ENCODE measurements around the gene CDH2.

The CDH2 gene

GRCh38 chr18:28039078-28039477 lies 137.9 kb downstream of the CDH2 start:
- no peak for DNase-seq

GRCh38 chr18:28036488-28036887 lies 140.4 kb downstream of the CDH2 start:
- no peak for DNase-seq

GRCh38 chr18:28034567-28034966 lies 142.4 kb downstream of the CDH2 start:
- DNase-seq = no peak

GRCh38 chr18:28032177-28032576 lies 144.8 kb downstream of the CDH2 start:
- no peak for DNase-seq

GRCh38 chr18:28030458-28030857 lies 146.5 kb downstream of the CDH2 start:
- no peak for DNase-seq

- no peak for DNase-seq
Observed at GRCh38 chr18:28027755-28028154, 149.2 kb downstream of the CDH2 start.

GRCh38 chr18:28019425-28020108 lies 157.4 kb downstream of the CDH2 start:
- DNase-seq = no peak

GRCh38 chr18:28018351-28018750 lies 158.6 kb downstream of the CDH2 start:
- no peak for DNase-seq

GRCh38 chr18:28015671-28016070 lies 161.3 kb downstream of the CDH2 start:
- no peak for DNase-seq

GRCh38 chr18:28013066-28013465 lies 163.9 kb downstream of the CDH2 start:
- DNase-seq = no peak

GRCh38 chr18:28012336-28012735 lies 164.6 kb downstream of the CDH2 start:
- no peak for DNase-seq

- DNase-seq = no peak
Observed at GRCh38 chr18:28009589-28009988, 167.3 kb downstream of the CDH2 start.

- no peak for DNase-seq
Observed at GRCh38 chr18:28007841-28008240, 169.1 kb downstream of the CDH2 start.

GRCh38 chr18:28005164-28005563 lies 171.8 kb downstream of the CDH2 start:
- no peak for DNase-seq

- DNase-seq = no peak
Observed at GRCh38 chr18:28004606-28005005, 172.3 kb downstream of the CDH2 start.

GRCh38 chr18:28003451-28003850 lies 173.5 kb downstream of the CDH2 start:
- DNase-seq = no peak

- DNase-seq = no peak
Observed at GRCh38 chr18:28002841-28003240, 174.1 kb downstream of the CDH2 start.

- no peak for DNase-seq
Observed at GRCh38 chr18:27996801-27997272, 180.1 kb downstream of the CDH2 start.

GRCh38 chr18:27995770-27996502 lies 181.0 kb downstream of the CDH2 start:
- DNase-seq = no peak

GRCh38 chr18:27994571-27994970 lies 182.4 kb downstream of the CDH2 start:
- no peak for DNase-seq

- DNase-seq = no peak
Observed at GRCh38 chr18:27991391-27991790, 185.5 kb downstream of the CDH2 start.

- no peak for DNase-seq
Observed at GRCh38 chr18:27985832-27986231, 191.1 kb downstream of the CDH2 start.

GRCh38 chr18:27983780-27984179 lies 193.2 kb downstream of the CDH2 start:
- DNase-seq = no peak

- no peak for DNase-seq
Observed at GRCh38 chr18:27976806-27977408, 200.0 kb downstream of the CDH2 start.
